Karpas-422 (cell line): ENCODE data around the gene ZNF25. TPM values are rescaled to one million over a fixed set of nuclear protein-coding genes. Genes with fewer than 3 reads are reported as not detected.
"Not testable (repeated sequence)": the region's sequence is repeated elsewhere in the genome, so short reads cannot be mapped to it uniquely, and the experiment has no call there.

Source experiments
- DNase-seq: peaks from one replicate; pipeline ENCODE4 v3.0.0-alpha.2; 2015
- H2AFZ ChIP-seq: fragments of 200-600 bp; sonication (generic); 2 replicates; pipeline ENCODE4 v1.6.1; 2014; ENCODE audit warnings: antibody characterized with exemption, low read length, mixed read lengths
- H3K27ac ChIP-seq: fragments of 200-600 bp; sonication (generic); 2 replicates; pipeline ENCODE4 v1.5.1; 2014; ENCODE audit warnings: mild to moderate bottlenecking, low read length, moderate library complexity
- H3K27me3 ChIP-seq: fragments of 200-600 bp; sonication (generic); 2 replicates; pipeline ENCODE4 v1.6.1; 2014; ENCODE audit warnings: low read length, mixed read lengths
- H3K36me3 ChIP-seq: fragments of 200-600 bp; sonication (generic); 2 replicates; pipeline ENCODE4 v1.6.1; 2014; ENCODE audit warnings: low read length, mixed read lengths; ENCODE audit not compliant: insufficient read depth
- H3K4me1 ChIP-seq: fragments of 200-600 bp; sonication (generic); 2 replicates; pipeline ENCODE4 v1.6.1; 2014; ENCODE audit warnings: mild to moderate bottlenecking, low read length, mixed read lengths
- H3K4me2 ChIP-seq: fragments of 200-600 bp; sonication (generic); 2 replicates; pipeline ENCODE4 v1.6.1; 2014; ENCODE audit warnings: low read length, low read depth, mild to moderate bottlenecking; ENCODE audit not compliant: poor library complexity, severe bottlenecking
- H3K4me3 ChIP-seq: fragments of 200-600 bp; sonication (generic); 2 replicates; pipeline ENCODE4 v1.5.1; 2014; ENCODE audit warnings: mild to moderate bottlenecking, antibody characterized with exemption, low read length, mixed read lengths
- H3K79me2 ChIP-seq: fragments of 200-600 bp; sonication (generic); 2 replicates; pipeline ENCODE4 v1.6.1; 2014; ENCODE audit warnings: mild to moderate bottlenecking, low read length, mixed read lengths
- H3K9ac ChIP-seq: fragments of 200-600 bp; sonication (generic); 2 replicates; pipeline ENCODE4 v1.6.0; 2014; ENCODE audit warnings: low read length
- H3K9me2 ChIP-seq: fragments of 200-600 bp; sonication (generic), shearing (Covaris generic); replicated peaks from 2 replicates; pipeline ENCODE4 v1.6.0; 2014; ENCODE audit warnings: mild to moderate bottlenecking, low read length, moderate library complexity; ENCODE audit not compliant: insufficient read depth
- H3K9me3 ChIP-seq: fragments of 300-700, 200-600 bp; sonication (generic); 2 replicates; pipeline ENCODE4 v1.6.1; 2014; ENCODE audit warnings: low read length, mixed read lengths
- H4K20me1 ChIP-seq: fragments of 200-600 bp; sonication (generic); 2 replicates; pipeline ENCODE4 v1.6.1; 2014; ENCODE audit warnings: mild to moderate bottlenecking, antibody characterized with exemption, low read length, low read depth; ENCODE audit not compliant: insufficient read depth
- total RNA-seq: library from RNA; depleted of rRNA; stranded (reverse); fragments of >200 nt; shearing (Covaris generic); gene quantifications from 2 replicates; pipeline ENCODE4 v1.2.3, GENCODE V29; 2014; ENCODE audit warnings: low replicate concordance

The ZNF25 gene
- total RNA-seq, 1 experiment from 2014 or later, result 5.6 TPM

GRCh38 chr10:38003026-38003425 lies 26.6 kb upstream of the ZNF25 start:
- H3K4me1 ChIP-seq, result no peaks in the 10 kb centered on the region
- no peaks in the 10 kb centered on the region for H3K9me3 ChIP-seq
- no peaks in the 10 kb centered on the region for H3K79me2 ChIP-seq
- H3K27me3 ChIP-seq, result no peaks in the 10 kb centered on the region
- H3K4me3 ChIP-seq, result no peak overlapping the region
- no peak overlapping the region for H3K27ac ChIP-seq
- no peak for DNase-seq
- H3K36me3 ChIP-seq, result no peaks in the 10 kb centered on the region
- no peak overlapping the region for H3K9ac ChIP-seq
- no peaks in the 10 kb centered on the region for H4K20me1 ChIP-seq
- no peak overlapping the region for H3K4me2 ChIP-seq
- H3K9me2 ChIP-seq, result no peaks in the 10 kb centered on the region
- H2AFZ ChIP-seq, result no peak overlapping the region

GRCh38 chr10:38000474-38000873 lies 24.0 kb upstream of the ZNF25 start:
- H3K9ac ChIP-seq, H3K4me2 ChIP-seq, H3K36me3 ChIP-seq, H3K27me3 ChIP-seq, H3K4me3 ChIP-seq, H2AFZ ChIP-seq, H3K79me2 ChIP-seq, DNase-seq, H3K9me3 ChIP-seq, H3K27ac ChIP-seq, H3K9me2 ChIP-seq, H3K4me1 ChIP-seq, H4K20me1 ChIP-seq: not testable (repeated sequence)

- H3K79me2 ChIP-seq, H3K27ac ChIP-seq, H3K9ac ChIP-seq, H3K4me2 ChIP-seq, H3K36me3 ChIP-seq, H3K4me1 ChIP-seq, DNase-seq, H3K9me2 ChIP-seq, H2AFZ ChIP-seq, H4K20me1 ChIP-seq, H3K27me3 ChIP-seq, H3K4me3 ChIP-seq, H3K9me3 ChIP-seq: not testable (repeated sequence)
These were observed 22.5 kb upstream of the ZNF25 start for GRCh38 chr10:37998920-37999319.

GRCh38 chr10:37992083-37992482 lies 15.6 kb upstream of the ZNF25 start:
- Histone ChIP-seq H3K9ac (no peak overlapping the region), H3K9me2 (no peaks in the 10 kb centered on the region), H3K79me2 (no peaks in the 10 kb centered on the region), H3K36me3 (no peaks in the 10 kb centered on the region), H4K20me1 (no peaks in the 10 kb centered on the region), H2AFZ (no peak overlapping the region), H3K27ac (no peak overlapping the region), H3K4me1 (no peaks in the 10 kb centered on the region), H3K9me3 (no peaks in the 10 kb centered on the region), H3K4me3 (no peak overlapping the region), H3K4me2 (no peak overlapping the region), H3K27me3 (no peaks in the 10 kb centered on the region)
- DNase-seq, result no peak

- no peak overlapping the region for H3K4me3 ChIP-seq
- no peaks in the 10 kb centered on the region for H3K4me1 ChIP-seq
- no peaks in the 10 kb centered on the region for H3K9me2 ChIP-seq
- H3K9ac ChIP-seq, result no peak overlapping the region
- no peaks in the 10 kb centered on the region for H3K79me2 ChIP-seq
- no peaks in the 10 kb centered on the region for H3K9me3 ChIP-seq
- H3K27me3 ChIP-seq, result no peaks in the 10 kb centered on the region
- no peaks in the 10 kb centered on the region for H4K20me1 ChIP-seq
- no peak for DNase-seq
- no peak overlapping the region for H3K27ac ChIP-seq
- H2AFZ ChIP-seq, result no peak overlapping the region
- no peak overlapping the region for H3K4me2 ChIP-seq
- no peaks in the 10 kb centered on the region for H3K36me3 ChIP-seq
These were observed 15.2 kb upstream of the ZNF25 start for GRCh38 chr10:37991655-37992054.

- Histone ChIP-seq H3K4me2 (peak overlapping the region; percentile 78), H4K20me1 (no peaks in the 10 kb centered on the region), H3K36me3 (no peaks in the 10 kb centered on the region), H3K27me3 (no peaks in the 10 kb centered on the region), H3K79me2 (peaks cover 5% of the 10 kb centered on the region), H3K27ac (no peak overlapping the region), H3K9ac (peak overlapping the region; percentile 70), H3K4me1 (peaks cover 20% of the 10 kb centered on the region), H2AFZ (peak overlapping the region; percentile 96), H3K4me3 (peak overlapping the region; percentile 66), H3K9me3 (no peaks in the 10 kb centered on the region), H3K9me2 (no peaks in the 10 kb centered on the region)
- DNase-seq, result no peak
These were observed 395 bp upstream of the ZNF25 start for GRCh38 chr10:37976880-37977203.

- H3K79me2 ChIP-seq, result peaks cover 5% of the 10 kb centered on the region
- H3K36me3 ChIP-seq, result no peaks in the 10 kb centered on the region
- peak overlapping the region; percentile 82 for H3K27ac ChIP-seq
- no peaks in the 10 kb centered on the region for H3K9me2 ChIP-seq
- H3K9me3 ChIP-seq, result no peaks in the 10 kb centered on the region
- no peaks in the 10 kb centered on the region for H4K20me1 ChIP-seq
- H2AFZ ChIP-seq, result peak overlapping the region; percentile 16; the same call in 1 of the 2 replicates
- no peaks in the 10 kb centered on the region for H3K27me3 ChIP-seq
- peaks cover 20% of the 10 kb centered on the region for H3K4me1 ChIP-seq
- H3K4me2 ChIP-seq, result peak overlapping the region; percentile 81
- peak; percentile 75 for DNase-seq
- peak overlapping the region; percentile 71 for H3K4me3 ChIP-seq
- H3K9ac ChIP-seq, result peak overlapping the region; percentile 77
These were observed 951 bp downstream of the ZNF25 start for GRCh38 chr10:37975401-37975991.

GRCh38 chr10:37972396-37972795 lies 4.1 kb downstream of the ZNF25 start:
- Histone ChIP-seq H3K9ac (no peak overlapping the region), H3K4me3 (no peak overlapping the region), H3K4me1 (peaks cover 20% of the 10 kb centered on the region), H3K27ac (no peak overlapping the region), H3K4me2 (no peak overlapping the region), H3K36me3 (peaks cover 16% of the 10 kb centered on the region; the same call in 1 of the 2 replicates), H3K27me3 (no peaks in the 10 kb centered on the region), H2AFZ (no peak overlapping the region), H3K79me2 (peaks cover 5% of the 10 kb centered on the region), H4K20me1 (no peaks in the 10 kb centered on the region), H3K9me3 (peaks cover 2% of the 10 kb centered on the region; the same call in 1 of the 2 replicates), H3K9me2 (no peaks in the 10 kb centered on the region)
- DNase-seq, result no peak

GRCh38 chr10:37965006-37965405 lies 11.4 kb downstream of the ZNF25 start:
- Histone ChIP-seq H4K20me1 (no peaks in the 10 kb centered on the region), H3K9me2 (no peaks in the 10 kb centered on the region), H3K4me1 (no peaks in the 10 kb centered on the region), H3K79me2 (no peaks in the 10 kb centered on the region), H3K9me3 (peaks cover 20% of the 10 kb centered on the region), H3K4me3 (no peak overlapping the region), H3K27me3 (no peaks in the 10 kb centered on the region), H3K9ac (no peak overlapping the region), H3K36me3 (peaks cover 27% of the 10 kb centered on the region; the same call in 1 of the 2 replicates), H3K4me2 (no peak overlapping the region), H3K27ac (no peak overlapping the region), H2AFZ (no peak overlapping the region)
- no peak for DNase-seq
